HG03439 (cell line): ENCODE data around the gene LDLRAD4.
"Not testable (repeated sequence)": the region's sequence is repeated elsewhere in the genome, so short reads cannot be mapped to it uniquely, and the experiment has no call there.

Experiments used
- ATAC-seq: cut with Tn5 transposase; IDR thresholded peaks from one replicate; pipeline ENCODE4 v1.9.1; 2021; ENCODE audit warnings: mild to moderate bottlenecking, moderate library complexity; ENCODE audit not compliant: unreplicated experiment

The LDLRAD4 gene

DNA sequence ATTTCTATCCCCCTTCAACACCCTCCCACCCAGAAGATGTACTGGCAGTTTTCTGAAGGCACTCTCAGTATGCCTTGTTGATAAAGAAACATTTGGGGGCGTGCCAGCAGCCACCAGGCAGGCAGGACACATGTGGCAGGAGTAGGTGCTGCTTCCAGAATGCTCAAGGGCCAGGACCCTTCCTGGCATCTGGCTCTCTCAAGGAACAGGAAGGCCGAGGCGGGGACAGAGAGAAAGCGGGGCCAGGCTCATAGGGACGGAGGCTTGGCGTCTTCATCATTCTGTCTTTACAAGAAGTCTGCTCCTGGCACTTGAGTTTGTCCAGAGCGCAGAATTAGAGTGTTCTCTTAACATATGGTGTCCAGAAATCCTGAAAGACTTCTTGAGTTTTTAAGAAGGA lies 386.2 kb downstream of the LDLRAD4 start:
- no peak for ATAC-seq

DNA sequence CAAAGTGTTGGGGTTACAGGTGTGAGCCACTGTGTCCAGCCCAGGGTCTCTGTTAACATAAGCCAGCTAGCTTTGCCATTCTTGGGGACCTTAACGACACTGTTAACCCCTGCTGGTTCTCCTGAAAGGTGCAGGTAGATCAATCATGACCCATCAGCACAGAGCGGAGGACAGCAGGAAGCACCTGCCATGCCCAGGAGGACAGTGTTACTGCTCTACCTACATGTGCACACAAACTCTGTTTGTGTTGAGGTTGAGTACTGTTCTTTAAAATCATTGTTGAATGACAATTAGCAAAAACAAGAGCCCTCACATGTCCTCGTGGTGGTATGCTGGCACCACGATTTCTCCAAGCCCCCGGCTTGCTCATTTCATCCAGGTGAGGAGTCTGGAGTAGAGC lies 386.9 kb downstream of the LDLRAD4 start:
- ATAC-seq, result no peak

DNA sequence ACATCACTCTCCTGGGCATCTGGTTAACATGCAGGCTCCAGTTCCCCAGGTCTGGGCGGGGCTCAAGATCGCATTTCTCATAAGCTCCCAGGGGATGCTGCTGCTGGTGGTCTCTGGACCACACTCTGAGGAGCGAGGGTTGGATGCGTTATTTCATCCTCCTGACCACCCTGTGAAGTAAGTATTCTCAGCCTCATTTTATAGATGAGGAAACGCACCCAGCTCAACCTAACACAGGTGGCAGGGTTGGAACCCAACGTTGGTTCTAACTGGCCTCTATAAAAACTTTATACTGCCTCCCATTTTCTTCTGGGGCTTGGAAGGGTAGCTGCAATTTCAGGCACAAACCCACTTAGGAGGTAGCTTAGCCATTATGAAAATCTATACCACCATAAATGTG lies 387.3 kb downstream of the LDLRAD4 start:
- ATAC-seq, result no peak

GRCh38 chr18:13606604-13607254 lies 388.2 kb downstream of the LDLRAD4 start:
- no peak for ATAC-seq

- not testable (repeated sequence) for ATAC-seq
These were observed 389.5 kb downstream of the LDLRAD4 start for GRCh38 chr18:13608024-13608562.

GRCh38 chr18:13608791-13609532 lies 390.4 kb downstream of the LDLRAD4 start:
- no peak for ATAC-seq

GRCh38 chr18:13610555-13611141 lies 392.1 kb downstream of the LDLRAD4 start:
- no peak for ATAC-seq

GRCh38 chr18:13611142-13611600 lies 392.6 kb downstream of the LDLRAD4 start:
- ATAC-seq, result peak; percentile 30

GRCh38 chr18:13611601-13612195 lies 393.1 kb downstream of the LDLRAD4 start:
- ATAC-seq, result peak; percentile 3

DNA sequence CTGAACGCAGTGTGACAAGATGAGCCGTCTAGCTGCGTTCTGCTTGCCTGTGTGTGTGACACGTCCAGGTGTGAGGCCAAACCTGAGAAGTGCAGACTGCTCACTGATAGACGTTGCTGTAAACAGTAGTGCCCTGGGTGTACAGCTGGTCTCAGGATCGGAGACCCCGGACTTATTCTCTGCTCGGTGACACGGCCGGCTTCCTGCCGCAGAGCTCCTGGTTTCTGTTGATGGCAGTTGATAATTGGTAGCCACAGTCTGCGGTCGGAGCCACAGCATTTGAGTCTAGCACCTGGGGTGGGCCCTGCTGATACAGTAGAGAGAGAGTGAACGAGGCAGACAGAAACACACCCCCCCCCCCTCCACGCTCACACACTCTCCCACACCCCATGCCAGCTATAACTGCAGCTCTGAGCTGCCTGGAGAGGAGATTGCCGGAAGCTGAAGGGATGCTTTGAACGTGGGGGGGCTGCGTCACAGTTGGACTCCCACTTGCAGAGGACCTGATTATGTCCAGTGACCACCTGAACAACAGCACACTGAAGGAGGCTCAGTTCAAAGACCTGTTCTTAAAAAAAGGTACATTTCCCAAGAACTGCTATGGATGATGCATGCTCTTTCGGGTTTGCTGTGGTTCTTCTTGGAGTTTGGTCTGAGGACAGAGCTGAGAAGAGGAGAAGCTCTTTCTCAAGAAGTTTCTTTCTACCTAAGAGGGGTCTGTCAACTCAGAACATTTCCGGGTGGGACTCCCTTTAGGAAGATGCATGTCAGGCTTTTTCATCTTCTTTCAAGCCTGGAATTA lies 393.8 kb downstream of the LDLRAD4 start:
- ATAC-seq, result peak; percentile 55

DNA sequence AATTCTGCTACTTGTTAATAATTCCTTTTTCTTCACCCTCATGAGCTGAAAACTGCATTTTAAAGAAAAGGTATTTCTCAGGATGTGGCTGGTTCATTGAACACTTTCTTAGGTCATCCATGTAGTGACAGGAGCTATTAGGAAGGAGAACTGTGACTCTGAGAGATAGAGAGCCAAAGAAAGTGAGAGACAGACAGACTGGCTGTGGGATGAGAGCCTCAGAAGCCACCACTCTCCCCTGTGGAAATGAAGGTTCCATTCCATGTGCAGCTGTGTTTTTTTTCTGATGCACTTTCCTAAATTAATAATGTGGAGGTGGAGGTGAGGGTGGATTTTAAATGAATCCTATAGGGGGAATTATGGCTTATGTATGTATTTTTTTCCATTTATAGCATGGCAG lies 394.5 kb downstream of the LDLRAD4 start:
- ATAC-seq, result no peak

- ATAC-seq, result no peak
These were observed 395.3 kb downstream of the LDLRAD4 start for GRCh38 chr18:13613591-13614501.

DNA sequence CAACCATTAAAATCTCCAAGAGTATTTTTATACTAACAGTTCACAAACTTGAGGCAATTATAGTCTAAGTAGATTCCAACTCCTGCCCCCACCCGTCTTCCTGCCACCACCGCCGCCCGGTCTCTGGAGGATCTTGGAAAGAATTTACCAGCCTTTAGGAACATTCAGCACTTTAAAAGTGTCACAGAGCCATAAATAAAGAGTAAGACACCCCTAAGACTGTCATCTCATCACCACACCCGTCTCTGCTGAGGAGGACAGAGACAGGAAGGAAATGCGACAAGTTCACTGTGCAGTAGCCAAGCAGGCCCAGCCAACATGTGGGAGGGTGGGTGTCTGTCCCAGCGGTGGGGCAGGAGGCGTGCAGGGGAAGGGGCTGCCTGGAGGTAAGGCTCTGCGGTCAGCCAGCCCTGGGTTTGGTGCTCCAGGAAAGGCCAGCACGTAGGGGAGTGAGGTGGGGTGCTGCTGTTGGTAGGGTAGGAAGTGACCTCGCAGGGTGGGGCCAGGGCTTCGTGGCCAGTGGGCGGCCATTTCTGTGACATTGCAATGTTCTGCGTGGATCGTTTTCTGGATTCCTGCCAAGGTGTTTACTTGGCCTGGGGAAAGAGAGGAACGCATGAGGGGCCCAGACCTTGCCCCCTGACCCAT lies 396.2 kb downstream of the LDLRAD4 start:
- no peak for ATAC-seq

DNA sequence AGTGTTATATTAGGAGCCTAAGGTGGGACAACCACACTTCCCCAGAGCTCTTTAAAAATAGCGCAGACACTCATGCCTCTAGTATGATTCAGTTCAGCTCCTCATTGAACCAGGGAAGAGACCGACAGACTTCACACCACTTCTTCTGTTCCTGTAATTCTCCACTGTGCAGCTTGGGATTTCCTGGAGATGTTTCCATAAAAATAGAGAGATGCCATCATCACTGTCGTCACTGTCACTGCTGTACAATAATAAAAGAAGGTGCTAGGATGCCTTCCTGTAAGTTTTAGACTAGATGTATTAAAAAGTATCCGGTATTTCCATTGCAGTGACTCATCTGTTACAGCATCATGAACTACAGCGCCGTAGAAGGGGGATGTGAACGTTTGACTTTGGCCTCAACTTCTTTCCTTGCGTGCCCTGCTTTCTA lies 396.9 kb downstream of the LDLRAD4 start:
- no peak for ATAC-seq

- no peak for ATAC-seq
These were observed 397.5 kb downstream of the LDLRAD4 start for GRCh38 chr18:13616041-13616440.

DNA sequence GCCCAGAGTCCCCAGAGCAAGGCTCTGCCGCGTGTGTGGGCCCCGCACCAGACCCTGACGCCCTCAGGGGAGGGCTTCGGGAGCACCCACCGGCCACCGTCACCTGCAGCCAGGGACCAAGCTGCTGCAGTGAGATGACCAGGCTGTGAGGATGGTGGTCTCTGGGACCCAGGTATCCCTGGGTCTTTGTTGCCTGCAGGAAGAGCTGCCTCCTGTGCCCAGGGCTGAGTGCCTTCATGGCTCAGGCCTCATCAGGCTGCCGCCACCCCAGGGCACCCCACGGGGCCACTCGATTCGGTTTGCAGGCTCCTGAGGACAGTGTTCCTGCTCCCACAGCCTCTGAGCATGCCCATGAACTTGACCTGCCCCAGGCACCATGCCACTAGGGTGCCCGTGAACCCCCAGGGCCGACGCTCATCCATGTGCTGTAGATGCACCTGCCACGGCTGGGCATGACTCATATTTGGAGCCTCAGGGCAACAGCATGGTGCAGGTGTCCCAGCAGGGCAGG lies 398.0 kb downstream of the LDLRAD4 start:
- no peak for ATAC-seq

GRCh38 chr18:13617826-13618515 lies 399.4 kb downstream of the LDLRAD4 start:
- no peak for ATAC-seq

GRCh38 chr18:13618760-13619438 lies 400.3 kb downstream of the LDLRAD4 start:
- no peak for ATAC-seq
